EL (cell line): ENCODE data around the gene PIM1.
"Not testable (repeated sequence)": the region's sequence is repeated elsewhere in the genome, so short reads cannot be mapped to it uniquely, and the experiment has no call there.

Experiments
- DNase-seq: peaks from one replicate; pipeline ENCODE4 v3.0.0-alpha.2; 2016

PIM1 gene

GRCh38 chr6:37194886-37195285 lies 24.9 kb downstream of the PIM1 start:
- DNase-seq, result not testable (repeated sequence)

DNA sequence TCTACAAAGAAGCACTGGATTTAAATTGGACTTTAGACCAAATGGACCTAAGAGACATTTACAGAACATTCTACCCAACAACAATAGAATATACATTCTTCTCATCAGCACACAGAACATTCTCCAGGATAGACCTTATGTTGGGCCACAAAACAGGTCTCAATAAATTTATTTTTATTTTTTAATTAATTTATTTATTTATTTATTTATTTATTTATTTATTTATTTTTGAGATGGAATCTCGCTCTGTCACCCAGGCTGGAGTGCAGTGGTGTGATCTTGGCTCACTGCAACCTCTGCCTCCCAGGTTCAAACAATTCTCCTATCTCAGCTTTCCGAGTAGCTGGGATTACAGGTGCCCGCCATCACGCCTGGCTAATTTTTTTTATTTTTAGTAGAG lies 26.5 kb downstream of the PIM1 start:
- DNase-seq, result not testable (repeated sequence)

DNA sequence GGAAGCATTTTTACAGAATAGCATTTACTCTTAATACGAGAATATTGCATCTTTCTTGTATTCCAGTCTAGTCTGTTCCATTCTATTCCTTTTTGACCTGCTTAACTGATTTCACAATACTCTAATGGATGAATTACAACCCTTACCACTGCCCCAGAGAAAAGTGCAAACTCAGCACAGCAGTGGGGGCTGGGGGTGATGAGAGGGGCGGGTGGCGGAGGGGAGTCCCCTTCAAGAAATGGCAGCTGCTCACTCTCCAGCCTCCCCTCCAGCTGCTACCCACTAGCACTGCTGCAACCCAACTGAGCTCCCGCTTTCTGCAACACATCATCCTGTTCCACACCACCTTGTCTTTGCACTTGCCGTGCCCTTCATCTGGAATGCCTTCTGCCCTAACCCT lies 30.1 kb downstream of the PIM1 start:
- DNase-seq, result no peak

DNA sequence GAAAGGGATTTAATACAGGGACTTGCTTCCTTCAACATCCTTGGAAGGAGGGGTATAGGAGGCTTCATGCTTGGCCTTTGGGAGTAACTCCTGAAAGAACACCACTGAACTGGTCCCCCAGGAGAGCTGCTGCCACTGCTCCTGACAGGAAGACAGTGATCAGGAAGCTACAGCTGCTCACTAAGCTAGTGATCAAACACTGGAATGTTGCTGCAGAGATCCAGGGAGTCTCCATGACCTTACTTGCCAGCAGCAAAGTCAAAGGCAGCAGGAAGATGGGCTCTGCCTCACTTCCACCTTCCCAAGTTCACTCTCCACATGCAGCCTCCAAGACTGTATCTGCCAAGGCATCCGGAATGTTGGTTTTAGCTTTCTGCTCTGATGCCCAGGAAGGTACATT lies 31.8 kb downstream of the PIM1 start:
- no peak for DNase-seq

DNA sequence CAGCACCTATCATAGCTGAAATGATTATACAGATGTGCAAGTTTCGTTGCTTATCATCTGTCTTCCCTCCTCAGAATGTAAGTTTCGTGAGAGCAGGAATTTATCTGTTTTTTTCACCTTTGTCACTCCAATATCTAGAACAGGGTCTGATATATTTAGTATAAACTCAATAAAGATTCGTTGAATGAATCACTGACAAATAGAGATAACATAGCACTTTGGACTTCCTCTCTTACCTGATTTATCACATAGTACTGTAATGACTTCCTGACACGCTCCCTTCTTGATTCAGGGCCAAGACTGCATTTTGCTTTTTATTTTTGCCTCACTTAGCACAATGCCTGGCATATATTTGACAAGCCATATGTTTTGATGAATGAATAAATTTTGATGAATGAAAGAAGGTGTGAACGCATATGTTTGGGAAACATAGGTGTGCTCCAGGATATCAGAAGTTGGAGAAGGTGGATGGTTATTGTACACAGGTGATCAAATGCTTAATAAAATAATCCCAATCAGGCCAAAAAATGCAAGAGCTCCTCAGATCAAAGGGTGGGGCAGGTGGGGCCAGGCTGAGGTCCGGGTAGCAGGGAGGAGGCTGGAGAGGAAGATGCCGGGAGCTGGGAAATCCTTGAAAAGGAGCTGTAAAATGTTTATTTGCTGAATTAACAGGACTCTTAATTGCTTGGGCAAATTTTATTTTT lies 33.0 kb downstream of the PIM1 start:
- no peak for DNase-seq

GRCh38 chr6:37204014-37204751 lies 34.2 kb downstream of the PIM1 start:
- DNase-seq, result peak; percentile 41

DNA sequence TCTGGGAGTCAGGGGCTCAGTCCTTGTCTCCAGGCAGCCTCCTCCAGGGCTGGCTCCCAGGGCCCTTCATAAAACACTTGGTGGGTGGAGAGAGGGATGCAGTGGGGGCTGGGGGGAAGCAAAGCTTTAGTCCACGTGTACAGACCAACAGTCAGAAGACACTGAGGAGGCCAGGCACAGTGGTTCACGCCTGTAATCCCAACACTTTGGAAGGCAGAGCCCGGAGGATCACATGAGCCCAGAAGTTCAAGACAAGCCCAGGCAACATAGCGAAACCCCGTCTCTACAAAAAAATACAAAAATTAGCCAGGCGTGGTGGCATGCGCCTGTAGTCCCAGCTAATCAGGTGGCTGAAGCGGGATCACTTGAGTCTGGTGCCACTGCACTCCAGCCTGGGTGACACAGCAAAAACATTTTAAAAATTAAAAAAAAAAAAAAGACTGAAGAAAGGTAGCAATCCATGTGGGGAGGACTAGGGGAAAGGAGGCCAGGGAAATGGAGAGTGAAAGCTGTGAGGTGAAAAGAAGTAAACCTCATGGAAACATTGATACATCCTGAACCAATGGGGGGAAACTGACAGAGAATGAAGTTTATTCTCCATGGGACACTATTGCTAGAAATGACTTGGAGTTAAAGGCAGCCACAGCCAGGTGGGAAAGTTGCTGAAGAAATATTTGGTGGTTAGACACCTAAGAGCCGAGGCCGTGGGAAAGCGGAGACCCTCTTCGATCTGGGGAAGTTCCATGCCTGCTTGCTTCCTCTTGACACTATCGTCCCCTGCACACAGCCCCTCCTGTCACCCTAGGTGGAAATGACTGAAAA lies 35.4 kb downstream of the PIM1 start:
- no peak for DNase-seq

GRCh38 chr6:37205997-37206340 lies 36.0 kb downstream of the PIM1 start:
- no peak for DNase-seq

DNA sequence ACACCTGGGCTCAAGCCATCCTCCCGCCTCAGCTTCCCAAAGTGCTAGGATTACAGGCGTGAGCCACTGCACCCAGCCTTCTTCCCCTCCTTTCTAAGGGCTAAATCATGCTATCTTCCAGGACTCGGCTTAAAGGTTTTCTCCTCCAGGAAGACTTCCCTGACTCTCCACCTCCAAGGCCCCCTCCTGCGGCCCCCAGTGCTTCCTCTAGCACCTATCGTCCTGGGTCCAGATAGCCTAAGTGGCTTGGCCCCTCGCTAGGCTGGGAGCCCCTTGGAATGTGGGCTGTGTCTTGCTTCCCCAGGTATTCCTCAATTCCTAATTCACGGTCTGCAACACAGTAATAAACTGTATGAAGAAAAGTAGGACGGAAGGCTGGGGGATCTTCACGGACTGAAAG lies 36.7 kb downstream of the PIM1 start:
- DNase-seq, result no peak

DNA sequence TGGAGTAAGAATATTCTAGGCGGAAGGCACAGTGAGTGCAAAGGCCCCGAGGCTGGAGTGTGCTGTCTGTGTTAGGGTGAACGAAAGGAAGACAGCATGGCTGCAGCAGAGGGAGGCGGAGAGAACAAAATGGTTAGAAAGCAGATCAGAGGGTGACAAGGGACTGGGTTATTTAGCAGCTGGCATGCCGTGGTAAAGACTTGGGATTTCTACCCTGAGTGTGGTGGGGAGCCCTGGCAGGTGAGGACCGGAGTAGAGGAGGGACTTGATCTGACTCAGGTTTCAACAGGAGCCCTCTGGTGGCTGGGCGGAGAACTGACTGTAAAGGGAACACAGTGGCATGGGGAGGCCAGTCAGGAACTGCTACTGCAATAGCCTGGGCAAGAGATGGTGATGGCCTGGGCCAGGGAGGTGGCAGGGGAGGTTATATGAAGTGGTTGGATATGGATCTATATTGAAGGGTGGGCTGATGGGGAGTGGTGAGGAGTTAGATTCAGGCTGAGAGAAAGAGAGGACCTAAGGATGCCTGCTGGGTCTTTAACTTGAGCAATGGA lies 38.0 kb downstream of the PIM1 start:
- peak; percentile 79 for DNase-seq

GRCh38 chr6:37208793-37209192 lies 38.8 kb downstream of the PIM1 start:
- no peak for DNase-seq

GRCh38 chr6:37209461-37210205 lies 39.7 kb downstream of the PIM1 start:
- DNase-seq, result peak; percentile 15

- DNase-seq, result peak; percentile 83
Measured at GRCh38 chr6:37210313-37210968, 40.5 kb downstream of the PIM1 start.

DNA sequence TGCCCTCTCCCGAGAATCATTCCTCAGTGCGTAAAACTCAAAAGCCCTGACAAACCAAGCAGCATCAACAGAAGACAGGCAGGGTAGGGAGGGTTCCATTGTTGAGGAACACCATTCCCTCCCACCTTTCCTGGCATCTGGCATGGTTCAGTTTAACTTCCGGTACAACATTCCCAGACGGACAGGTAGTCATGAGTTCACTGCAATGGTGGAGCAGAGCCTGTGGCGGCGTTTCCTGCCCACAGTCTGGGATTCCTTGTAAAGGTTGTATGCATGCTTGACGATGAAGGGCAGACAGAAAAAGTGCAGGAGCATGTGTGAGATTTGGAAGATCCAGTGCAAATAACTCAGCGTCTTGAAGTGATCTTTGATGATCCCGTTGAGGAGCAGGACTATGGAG lies 42.3 kb downstream of the PIM1 start:
- no peak for DNase-seq

- DNase-seq, result no peak
Measured at GRCh38 chr6:37218061-37218460, 48.1 kb downstream of the PIM1 start.

DNA sequence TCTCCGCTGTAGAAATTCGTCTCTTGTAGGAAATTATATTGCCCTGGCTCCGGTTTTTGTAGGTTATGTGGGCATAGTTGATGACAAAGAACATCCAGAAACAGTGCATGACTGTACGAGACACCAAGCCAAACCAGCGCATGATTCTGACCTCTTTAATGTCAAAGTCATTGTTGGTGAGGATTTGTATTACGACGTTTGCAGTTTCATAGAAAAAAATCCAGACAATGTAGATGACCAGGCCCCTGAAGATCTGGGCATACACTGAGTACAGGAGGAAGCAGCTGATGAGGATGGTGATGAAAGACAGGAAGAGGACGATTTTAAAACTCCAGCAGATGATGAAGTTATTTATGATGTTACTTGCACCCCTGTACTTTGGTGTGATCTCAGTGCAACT lies 48.6 kb downstream of the PIM1 start:
- no peak for DNase-seq

DNA sequence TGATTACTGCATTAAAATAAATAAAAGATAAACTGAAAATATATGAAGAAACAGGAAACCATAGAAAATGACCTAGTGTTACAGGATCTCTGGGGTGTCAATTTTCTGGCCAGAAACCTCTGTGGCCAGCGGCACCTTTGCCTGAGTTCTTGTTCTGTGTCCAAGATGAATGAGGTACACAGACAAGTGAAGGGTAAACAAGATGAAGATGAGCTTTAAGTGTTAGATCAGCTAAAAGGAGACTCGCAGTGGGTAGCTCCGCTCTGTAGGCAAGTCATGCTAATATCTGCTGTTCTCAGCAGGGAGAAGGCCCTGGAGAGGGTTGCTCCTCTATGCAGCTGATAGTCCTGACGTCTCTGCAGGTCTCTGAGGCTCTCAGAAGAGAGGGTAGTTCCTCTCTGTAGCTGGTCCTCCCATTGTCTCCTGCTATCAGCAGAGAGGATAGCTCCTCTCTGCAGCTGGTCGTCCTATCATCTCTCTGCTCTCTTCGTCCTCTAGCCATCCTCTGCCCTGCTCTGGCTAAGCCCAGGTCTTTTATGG lies 51.7 kb downstream of the PIM1 start:
- DNase-seq, result no peak

GRCh38 chr6:37222125-37222967 lies 52.4 kb downstream of the PIM1 start:
- peak; percentile 93 for DNase-seq

- no peak for DNase-seq
Measured at GRCh38 chr6:37222992-37223391, 53.0 kb downstream of the PIM1 start.
